GM12874 (cell line): ENCODE results near the gene A3GALT2.

ENCODE experiments used
- TF ChIP-seq, protein P1 (sequence below): IDR thresholded peaks from 2 replicates; pipeline ENCODE4 v1.5.1; 2011; ENCODE audit warnings: low read depth, mild to moderate bottlenecking, control low read depth, low read length, moderate library complexity; ENCODE audit not compliant: insufficient read depth

Gene A3GALT2

DNA sequence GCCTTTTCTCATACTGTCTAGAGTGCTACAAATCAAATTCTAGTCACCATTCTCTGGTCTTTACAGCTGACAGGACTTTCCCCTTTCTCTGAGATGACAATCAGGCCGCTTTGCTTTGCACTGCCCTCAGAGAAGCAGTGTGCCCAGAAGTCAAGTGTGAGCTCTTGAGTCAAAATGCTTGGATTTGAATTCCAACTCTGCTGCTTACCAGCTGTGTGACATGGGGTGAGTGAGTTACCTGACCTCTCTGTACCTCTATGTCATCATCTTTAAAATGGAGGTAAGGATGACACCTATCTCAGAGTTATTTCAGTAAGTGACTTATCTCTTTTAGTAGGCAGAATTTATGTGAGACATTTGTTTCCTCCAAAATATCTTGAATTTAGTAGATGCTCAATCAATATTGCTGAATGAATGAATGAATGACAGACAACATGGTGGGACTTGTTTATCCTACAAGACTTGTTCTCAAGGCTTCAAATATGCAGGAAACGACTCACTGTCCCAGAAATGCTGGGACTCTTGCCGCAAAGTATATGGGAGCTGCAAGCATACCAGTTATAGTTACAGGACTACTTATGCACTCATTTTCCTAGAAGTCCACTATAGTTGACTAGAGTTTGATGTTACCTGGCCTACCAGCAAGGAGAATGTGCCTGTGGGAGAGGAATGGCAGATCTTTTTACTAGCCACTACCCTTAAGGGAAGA is 38.1 kb upstream of the A3GALT2 start:
- TF ChIP-seq, protein P1, sequence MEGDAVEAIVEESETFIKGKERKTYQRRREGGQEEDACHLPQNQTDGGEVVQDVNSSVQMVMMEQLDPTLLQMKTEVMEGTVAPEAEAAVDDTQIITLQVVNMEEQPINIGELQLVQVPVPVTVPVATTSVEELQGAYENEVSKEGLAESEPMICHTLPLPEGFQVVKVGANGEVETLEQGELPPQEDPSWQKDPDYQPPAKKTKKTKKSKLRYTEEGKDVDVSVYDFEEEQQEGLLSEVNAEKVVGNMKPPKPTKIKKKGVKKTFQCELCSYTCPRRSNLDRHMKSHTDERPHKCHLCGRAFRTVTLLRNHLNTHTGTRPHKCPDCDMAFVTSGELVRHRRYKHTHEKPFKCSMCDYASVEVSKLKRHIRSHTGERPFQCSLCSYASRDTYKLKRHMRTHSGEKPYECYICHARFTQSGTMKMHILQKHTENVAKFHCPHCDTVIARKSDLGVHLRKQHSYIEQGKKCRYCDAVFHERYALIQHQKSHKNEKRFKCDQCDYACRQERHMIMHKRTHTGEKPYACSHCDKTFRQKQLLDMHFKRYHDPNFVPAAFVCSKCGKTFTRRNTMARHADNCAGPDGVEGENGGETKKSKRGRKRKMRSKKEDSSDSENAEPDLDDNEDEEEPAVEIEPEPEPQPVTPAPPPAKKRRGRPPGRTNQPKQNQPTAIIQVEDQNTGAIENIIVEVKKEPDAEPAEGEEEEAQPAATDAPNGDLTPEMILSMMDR, result no peak

DNA sequence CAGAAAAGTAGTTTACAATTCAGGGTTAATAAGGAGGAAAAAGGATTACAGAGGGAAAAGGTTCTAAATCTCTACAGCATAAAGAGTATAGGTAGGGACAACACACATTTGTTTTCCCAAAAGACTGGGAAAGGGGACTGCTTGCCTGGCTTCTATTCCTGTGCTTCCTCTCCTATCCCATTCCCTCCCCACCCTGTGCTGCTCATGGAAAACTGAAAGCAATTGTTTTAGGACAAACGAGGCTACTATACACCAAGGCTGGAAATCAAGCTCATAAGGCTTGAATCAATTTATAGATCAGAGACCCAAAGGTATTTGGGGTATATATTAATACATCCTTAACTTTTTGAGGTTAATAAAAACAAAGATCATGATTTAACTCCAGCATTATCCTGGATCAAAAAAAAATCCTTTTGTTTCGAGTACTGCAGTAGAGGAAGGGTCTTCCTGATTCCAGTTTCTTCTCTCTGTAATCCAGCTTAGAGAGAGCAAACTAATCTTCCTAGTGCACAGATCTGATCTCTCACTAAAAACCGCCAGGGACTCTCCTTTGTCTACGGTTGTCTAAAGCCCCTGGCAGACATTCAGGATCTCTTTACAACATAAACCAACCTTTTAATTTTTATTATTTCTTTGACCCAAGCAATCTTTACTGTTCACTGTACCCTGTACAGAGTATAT is 37.4 kb upstream of the A3GALT2 start:
- TF ChIP-seq, protein P1, result no peak

DNA sequence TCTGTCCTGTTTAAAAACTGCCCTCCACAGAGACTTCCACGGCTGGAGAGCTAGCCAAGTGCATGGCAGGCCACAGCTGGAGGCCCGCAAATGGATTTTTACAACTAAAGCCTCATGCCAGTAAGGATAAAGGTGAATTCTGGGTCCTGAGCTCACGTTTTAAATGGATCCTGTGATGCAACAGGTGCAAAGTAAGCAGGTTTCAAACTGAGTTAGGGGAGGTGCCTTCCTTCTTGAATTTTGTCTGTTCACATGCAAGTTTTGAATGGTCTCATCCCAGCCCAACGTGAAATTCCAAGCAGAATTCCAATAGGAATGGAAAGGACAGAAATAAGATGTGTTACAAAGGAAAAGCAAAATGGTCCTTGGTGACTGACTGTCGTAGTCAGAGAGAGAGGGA is 36.2 kb upstream of the A3GALT2 start:
- TF ChIP-seq, protein P1, result no peak

DNA sequence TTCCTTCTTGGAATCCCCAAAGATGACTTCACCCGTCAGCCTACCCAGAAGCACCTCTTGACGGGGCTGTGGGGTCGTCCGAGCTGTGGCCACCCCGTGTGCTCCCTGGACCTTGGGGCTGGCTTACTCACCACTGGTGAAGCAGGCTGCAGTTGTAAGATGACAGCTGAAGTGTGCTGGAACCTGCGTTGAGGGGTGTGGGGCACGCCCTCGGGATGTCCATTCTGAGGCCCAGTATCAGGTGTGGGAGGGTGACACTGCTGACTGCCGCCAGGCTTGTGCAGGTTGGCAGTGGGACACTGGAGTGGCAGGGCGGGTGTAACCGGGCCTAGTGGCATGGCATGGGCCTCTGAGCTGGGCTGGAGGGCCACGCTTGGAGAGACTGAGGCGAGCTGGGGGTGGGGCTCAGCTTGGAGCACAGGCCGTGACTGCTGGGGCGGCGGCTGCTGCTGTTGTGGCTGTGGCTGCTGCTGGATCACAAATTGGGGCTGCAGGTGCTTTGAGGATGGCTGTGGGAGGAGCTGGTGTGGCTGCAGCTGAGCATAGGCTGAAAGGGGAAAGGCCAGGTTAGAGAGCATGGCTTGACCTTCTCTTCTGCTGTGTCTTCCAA is 33.9 kb upstream of the A3GALT2 start:
- TF ChIP-seq, protein P1, result no peak

DNA sequence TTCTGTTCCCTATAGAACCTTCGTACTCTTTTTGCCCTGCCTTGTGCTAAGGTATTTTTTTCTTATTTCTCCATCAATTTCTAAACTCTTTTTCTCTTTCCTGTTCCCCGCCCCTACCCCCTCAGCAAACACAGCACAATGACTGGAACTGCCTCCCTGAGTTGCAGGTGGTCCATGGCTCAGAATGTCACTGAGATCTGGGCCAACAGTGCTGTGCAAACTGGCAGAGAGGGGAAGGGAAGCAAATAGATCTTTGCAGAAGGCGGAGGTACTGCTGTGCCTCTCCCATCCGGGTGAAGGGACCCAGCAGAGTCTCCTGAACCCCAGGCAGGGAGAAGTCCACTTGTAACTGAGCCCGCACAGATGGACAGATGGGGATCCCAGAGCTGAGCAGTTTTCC is 32.6 kb upstream of the A3GALT2 start:
- TF ChIP-seq, protein P1, result no peak

DNA sequence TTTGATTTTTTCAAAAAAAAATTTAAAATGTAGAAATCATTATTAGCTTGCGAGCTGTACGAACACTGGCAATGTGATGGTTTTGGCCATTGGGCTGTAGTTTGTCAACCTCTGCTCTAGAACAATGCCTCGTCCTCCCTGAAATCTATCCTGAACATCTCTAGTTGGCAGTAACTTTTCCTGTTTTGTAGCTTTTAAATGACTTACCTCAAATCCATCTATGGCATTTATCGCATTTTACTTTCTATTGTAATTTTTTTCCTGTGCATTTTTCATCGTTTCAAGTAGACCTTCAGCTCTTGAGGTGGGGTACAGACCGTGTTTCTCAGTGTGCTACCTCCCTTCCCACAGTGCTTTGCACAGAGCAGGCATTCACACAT is 30.4 kb upstream of the A3GALT2 start:
- TF ChIP-seq, protein P1, result no peak

DNA sequence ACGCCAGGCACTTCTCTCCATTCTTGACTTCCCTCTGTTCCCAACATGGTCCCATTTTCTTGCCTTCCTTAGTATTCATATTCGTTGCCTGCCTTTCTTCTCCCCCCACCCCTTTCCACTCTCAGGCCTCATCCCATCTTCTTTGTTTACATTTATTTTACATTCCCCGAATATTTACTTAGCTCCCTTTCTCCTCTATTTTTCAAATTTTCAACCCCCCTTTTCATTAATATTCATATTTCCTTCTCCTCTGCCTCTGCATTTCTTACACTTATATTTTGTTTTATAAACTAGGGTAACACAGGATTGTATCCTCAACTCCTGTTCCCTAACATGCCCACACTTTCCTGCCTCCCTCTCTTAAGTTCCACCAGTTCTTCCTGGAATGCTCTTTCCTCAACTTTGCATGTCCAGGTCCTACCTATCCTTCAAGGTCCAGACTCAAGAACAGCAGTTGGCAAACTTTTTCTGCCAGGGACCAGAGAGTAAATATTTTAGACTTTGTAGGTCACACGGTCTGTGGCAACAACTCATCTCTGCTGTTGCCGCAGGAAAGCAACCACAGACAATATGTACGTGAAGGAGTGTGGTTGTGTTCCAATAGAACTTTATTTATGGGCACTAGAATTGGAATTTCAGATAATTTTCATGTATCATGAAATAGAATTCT is 29.8 kb upstream of the A3GALT2 start:
- TF ChIP-seq, protein P1, result no peak
